ENCODE data around the gene DPCD. TPM values are rescaled to one million over a fixed set of nuclear protein-coding genes. Genes with fewer than 3 reads are reported as not detected.

DPCD gene
- total and polyA plus RNA-seq, 2 of the 8 experiments (the other 6 are each of a cell fraction or from before 2014, with no cell fraction given) = 21.2 to 31.4 TPM

DNA sequence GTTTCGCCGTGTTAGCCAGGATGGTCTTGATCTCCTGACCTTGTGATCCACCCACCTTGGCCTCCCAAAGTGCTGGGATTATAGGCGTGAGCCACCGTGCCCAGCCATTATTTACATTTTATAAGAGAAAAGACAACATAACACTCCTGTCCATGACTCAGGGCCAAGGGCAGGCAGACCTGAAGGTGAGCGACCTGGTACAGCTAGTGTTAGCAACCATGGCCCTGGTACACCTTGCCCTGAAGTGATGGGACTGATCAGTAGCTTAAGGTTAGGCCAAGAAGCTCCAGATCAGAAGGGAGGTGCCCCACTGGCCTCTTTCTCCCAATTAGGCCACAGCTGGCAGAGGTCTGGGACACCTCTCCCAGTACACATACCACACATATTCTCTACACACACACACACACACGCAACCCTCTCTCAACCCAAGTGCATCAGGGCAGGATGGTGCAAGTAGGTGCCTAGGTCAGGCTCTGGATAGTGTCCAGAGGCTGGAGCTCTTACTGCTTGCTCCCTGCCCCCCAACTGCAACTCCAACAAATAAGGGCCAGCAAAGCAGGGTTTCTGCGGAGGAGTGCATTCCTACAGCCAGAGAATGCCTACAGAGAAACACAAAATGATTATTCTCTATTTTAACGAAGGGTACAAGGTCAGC lies 43.8 kb downstream of the DPCD start:
- Histone ChIP-seq H4K5ac (ENCODE audit: insufficient read length, low read depth, low read length) (no peak overlapping the region), H3K79me2 (ENCODE audit: control insufficient read depth in 1 of 2, insufficient read depth in 2 of 2, low read length in 2 of 2) (no peaks in the 10 kb centered on the region), H3K14ac (ENCODE audit: insufficient read length) (no peak overlapping the region), H3K4me3 (ENCODE audit: extremely low read depth in 1 of 4, insufficient read depth in 2 of 4, low read depth in 3 of 4, low read length in 4 of 4) (no peak overlapping the region), H2AFZ (ENCODE audit: low read length) (no peak overlapping the region), H2BK5ac (ENCODE audit: low read depth, low read length) (0 out of 2 replicates have a peak overlapping the region, but pooled peaks have one; percentile 10), H3K9ac (replicated peaks in 1 of 4; ENCODE audit: extremely low read depth in 1 of 4, low read depth in 3 of 4, low read length in 3 of 4) (no peak overlapping the region), H3K36me3 (ENCODE audit: control insufficient read depth in 2 of 4, insufficient read depth in 4 of 4, low read length in 3 of 4) (peaks cover 0 to 6% (median 0%) of the 10 kb centered on the region in 4 experiments; a peak in 1 of 8 replicates), H3K23me2 (ENCODE audit: low read depth, low read length) (no peaks in the 10 kb centered on the region), H3K9me3 (ENCODE audit: insufficient read depth in 2 of 2, low read depth in 1 of 2, low read length in 1 of 2) (peaks cover 4 to 7% of the 10 kb centered on the region in 2 experiments; a peak in 1 of 4 replicates), H3K79me1 (ENCODE audit: low read depth, low read length) (no peaks in the 10 kb centered on the region), H2BK120ac (replicated peaks; ENCODE audit: low read depth, low read length) (no peak overlapping the region), H3K4ac (replicated peaks; ENCODE audit: insufficient read length, low read depth, low read length) (no peak overlapping the region), H3K56ac (replicated peaks; ENCODE audit: insufficient read length, low read depth, low read length) (no peak overlapping the region), H3K4me2 (ENCODE audit: insufficient read depth in 1 of 2, low read depth in 2 of 2, low read length in 2 of 2) (no peak overlapping the region), H2AK5ac (ENCODE audit: low read depth, low read length) (no peak overlapping the region), H2BK15ac (ENCODE audit: low read length) (no peak overlapping the region), H3K4me1 (replicated peaks in 1 of 4; ENCODE audit: control insufficient read depth in 3 of 4, insufficient read depth in 4 of 4, low read length in 3 of 4) (no peaks in the 10 kb centered on the region; a peak in 1 of 7 replicates), H3K23ac (ENCODE audit: insufficient read length) (no peak overlapping the region), H3K18ac (ENCODE audit: extremely low read depth, low read length) (no peak overlapping the region), H3K27me3 (replicated peaks in 1 of 4; ENCODE audit: control insufficient read depth in 3 of 4, extremely low read depth in 1 of 4, insufficient read depth in 3 of 4, low read length in 3 of 4) (no peaks in the 10 kb centered on the region), H4K91ac (replicated peaks; ENCODE audit: insufficient read length, low read length) (no peak overlapping the region), H2BK12ac (ENCODE audit: low read depth, low read length) (no peak overlapping the region; the same call in 1 of the 2 replicates), H2BK20ac (ENCODE audit: low read length) (no peak overlapping the region), H4K20me1 (replicated peaks in 1 of 2; ENCODE audit: control insufficient read depth in 1 of 2, insufficient read depth in 2 of 2, low read length in 2 of 2) (no peaks in the 10 kb centered on the region), H3K27ac (ENCODE audit: low read depth, low read length) (no peak overlapping the region), H4K8ac (ENCODE audit: extremely low read depth, insufficient read depth, low read length) (no peak overlapping the region)
- TF ChIP-seq ZNF274 (IDR thresholded peaks at IDR 0.05; ENCODE audit: borderline replicate concordance, extremely low read depth, low read length) (no peak), SIN3A (conservative IDR thresholded peaks at IDR 0.05 in 1 of 2, IDR thresholded peaks at IDR 0.05 in 1 of 2; ENCODE audit: low read depth in 1 of 2, low read length in 2 of 2) (no peak)
- ChIA-PET CTCF (ENCODE audit: partially characterized antibody) (interaction anchor here (0.9 to 1.7 kb wide), 2 partner anchors 23 to 117 kb away, joined by 3 to 4 read pairs; no protein-coding TSS in a partner anchor), POLR2A (ENCODE audit: partially characterized antibody) (interaction anchor here (1.1 to 1.6 kb wide), 4 partner anchors 10 to 50 kb away, joined by 3 to 4 read pairs (median 3); no protein-coding TSS in a partner anchor)
- FAIRE-seq (no peak), DNase-seq (ENCODE audit: low read depth in 1 of 2, low spot score in 2 of 2) (no peak)
- WGBS, 2 experiments (ENCODE audit: extremely low coverage in 1 of 2, insufficient coverage in 1 of 2, insufficient read length in 1 of 2, insufficient replicate concordance in 2 of 2, low coverage in 1 of 2, low lambda C conversion rate in 2 of 2, missing lambda C conversion rate in 1 of 2) = 88% methylated on average over 8 of the region's 8 CpGs; no CpG with 5 or more reads in 1 of the 2 experiments

Measured in H1 (cell line).